GM12801 (cell line): ENCODE measurements around the gene ST6GALNAC3.

Experiments
- TF ChIP-seq, protein P1 (sequence below): IDR thresholded peaks from one replicate; pipeline ENCODE4 v1.5.1; 2011; ENCODE audit warnings: control low read depth; ENCODE audit not compliant: insufficient read length; ENCODE audit errors: extremely low read depth

The ST6GALNAC3 gene

DNA sequence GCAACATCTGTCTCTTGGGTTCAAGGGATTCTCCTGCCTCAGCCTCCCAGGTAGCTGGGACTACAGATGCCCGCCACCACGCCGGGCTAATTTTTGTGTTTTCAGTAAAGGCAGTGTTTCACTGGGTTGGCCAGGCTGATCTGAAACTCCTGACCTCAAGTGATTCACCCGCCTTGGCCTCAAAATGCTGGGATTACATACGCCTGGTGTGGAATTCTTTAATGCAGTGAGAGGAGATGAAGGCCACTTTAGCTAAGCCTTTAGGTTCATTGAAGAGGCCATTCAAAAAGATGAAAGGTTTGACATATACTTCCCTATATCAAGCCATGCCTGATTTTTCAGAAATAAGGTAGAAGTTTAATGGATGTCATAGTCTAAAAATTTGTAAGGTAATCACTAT is 162.7 kb downstream of the ST6GALNAC3 start:
- TF ChIP-seq, protein P1, sequence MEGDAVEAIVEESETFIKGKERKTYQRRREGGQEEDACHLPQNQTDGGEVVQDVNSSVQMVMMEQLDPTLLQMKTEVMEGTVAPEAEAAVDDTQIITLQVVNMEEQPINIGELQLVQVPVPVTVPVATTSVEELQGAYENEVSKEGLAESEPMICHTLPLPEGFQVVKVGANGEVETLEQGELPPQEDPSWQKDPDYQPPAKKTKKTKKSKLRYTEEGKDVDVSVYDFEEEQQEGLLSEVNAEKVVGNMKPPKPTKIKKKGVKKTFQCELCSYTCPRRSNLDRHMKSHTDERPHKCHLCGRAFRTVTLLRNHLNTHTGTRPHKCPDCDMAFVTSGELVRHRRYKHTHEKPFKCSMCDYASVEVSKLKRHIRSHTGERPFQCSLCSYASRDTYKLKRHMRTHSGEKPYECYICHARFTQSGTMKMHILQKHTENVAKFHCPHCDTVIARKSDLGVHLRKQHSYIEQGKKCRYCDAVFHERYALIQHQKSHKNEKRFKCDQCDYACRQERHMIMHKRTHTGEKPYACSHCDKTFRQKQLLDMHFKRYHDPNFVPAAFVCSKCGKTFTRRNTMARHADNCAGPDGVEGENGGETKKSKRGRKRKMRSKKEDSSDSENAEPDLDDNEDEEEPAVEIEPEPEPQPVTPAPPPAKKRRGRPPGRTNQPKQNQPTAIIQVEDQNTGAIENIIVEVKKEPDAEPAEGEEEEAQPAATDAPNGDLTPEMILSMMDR = no peak

DNA sequence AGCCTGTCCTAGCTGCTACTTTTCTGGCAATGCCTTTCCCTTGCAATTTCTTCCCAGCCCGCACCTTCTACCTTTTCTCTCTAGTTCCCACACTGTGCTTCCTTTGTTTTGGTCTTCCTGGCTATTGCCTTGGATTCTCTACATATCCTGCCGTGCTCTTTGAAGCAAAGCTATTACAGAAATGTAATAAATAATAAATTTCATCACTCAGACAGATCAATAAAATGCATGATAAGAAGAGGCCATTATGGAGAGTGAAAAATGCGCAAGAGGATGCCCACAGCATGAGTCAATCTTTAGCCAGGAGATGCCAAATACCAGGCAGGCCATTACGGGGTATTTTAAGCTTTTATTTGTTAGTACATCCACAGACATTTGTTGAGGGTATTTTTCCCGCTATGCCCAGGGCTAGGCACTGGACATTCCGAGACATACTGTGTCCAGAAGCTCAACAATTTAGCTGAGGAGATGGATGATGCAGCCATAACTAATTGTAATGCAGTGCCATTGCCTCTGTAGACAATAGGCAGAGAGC is 163.6 kb downstream of the ST6GALNAC3 start:
- TF ChIP-seq, protein P1 = no peak

DNA sequence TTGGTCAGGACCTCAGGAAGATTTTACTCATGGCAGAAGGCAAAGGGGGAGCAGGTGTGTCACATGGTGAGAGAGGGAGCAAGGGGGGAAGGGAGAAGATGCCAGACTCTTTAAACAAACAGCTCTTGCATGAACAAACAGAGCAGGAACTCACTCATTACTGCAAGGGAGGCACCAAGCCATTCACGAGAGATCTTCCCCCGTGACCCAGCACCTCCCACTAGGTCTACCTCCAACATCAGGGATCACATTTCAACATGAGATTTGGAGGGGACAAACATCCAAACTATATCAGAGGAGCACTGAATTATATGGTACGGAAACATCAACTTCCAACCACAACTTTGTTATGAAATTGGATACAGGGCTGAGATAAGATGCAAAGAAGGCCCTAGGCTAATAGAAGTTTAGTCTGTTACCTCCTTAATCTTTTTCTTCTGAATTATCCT is 164.9 kb downstream of the ST6GALNAC3 start:
- TF ChIP-seq, protein P1 = no peak

DNA sequence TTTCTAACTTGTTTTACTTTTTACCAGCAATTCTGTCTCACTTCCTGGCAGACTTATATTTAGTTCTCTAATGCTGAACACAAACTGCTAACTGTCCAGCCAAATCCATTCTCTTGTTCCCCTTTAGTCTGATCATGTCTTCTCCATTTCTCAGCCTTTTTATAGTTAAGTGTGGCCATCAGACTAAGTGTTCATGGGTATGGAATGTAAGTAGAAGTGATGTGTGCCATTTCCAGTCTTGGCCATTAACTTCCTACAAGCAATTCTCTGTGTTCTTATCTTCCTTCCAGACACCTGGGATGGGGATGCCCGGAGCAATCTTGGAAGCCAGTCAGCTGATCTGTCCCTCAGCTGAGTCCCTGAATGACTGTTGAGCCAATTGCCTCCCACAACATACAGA is 165.8 kb downstream of the ST6GALNAC3 start:
- TF ChIP-seq, protein P1 = no peak

DNA sequence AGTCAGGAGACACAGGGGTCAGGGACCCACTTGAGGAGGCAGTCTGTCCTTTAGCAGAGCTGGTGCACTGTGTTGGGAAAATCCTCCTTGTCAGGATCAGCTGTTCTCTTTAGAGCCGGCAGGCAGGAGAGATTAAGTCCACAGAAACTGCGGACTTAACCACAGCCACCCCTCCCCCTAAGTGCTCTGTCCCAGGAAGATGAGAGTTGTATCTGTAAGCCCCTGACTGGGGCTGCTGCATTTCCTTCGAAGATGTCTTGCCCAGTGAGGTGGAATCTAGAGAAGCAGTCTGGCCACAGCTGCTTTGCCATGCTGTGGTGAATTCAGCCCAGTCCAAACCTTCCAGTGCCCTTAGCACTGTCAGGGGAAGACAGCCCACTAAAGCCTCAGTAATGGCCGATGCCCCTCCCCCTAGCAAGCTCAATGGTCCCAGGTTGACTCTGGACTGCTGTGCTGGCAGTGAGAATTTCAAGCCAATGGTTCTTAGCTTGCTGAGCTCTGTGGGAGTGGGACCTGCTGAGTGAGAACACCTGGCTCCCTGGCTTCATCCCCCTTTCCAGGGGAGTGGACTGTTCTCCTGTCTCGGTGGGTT is 172.8 kb downstream of the ST6GALNAC3 start:
- TF ChIP-seq, protein P1 = no peak

DNA sequence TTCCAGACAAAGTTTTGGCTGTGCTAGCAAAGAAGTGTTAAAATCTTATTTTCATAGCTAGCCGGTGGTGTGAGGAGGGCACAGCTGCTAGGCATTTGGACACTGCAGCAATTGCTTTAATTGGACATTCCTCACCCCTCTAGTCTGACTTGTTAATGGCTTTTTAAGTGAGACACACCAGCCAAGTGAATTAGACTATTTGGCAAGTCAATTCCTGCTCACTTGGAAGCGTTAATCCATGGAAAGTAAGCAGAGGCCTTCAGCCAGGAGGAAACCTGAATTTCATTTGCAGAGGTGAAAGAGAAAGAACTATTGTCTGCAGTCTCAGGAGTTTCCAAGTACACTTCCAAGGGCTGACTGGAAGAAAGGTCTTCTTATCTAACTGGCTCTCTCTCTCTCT is 175.7 kb downstream of the ST6GALNAC3 start:
- TF ChIP-seq, protein P1 = no peak

DNA sequence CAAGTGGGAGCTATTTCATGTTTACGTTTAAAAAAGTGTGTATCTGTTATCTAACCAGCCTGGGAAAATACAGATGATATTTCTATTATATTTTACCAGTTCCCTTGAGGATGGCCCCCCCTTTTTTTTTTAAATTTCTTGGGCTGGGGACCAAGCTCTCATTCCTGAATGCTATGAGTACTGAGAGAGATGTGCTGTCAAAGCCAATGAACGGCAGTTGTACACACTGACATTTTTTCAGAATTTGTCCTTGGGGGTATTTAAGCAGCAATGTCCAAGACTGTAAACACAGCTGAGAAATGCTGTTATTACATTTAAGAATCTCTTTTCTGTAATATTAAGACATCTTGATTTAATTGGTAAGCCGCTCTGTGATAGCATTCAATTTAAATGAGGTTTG is 177.9 kb downstream of the ST6GALNAC3 start:
- TF ChIP-seq, protein P1 = no peak
